GM10248 (cell line): ENCODE data around the gene SHISA5.
A peak's percentile ranks its signal among the peaks of the same experiment; 100 is the strongest.

Experiments used
- CTCF ChIA-PET: fragments of 300-600 bp; sonication (Branson Sonifier 250); formaldehyde crosslinking; extraction: SDS; loops from one replicate; lab custom pipeline; 2021; ENCODE audit warnings: antibody characterized with exemption; lab: Yijun Ruan, JAX
- POLR2A ChIA-PET: fragments of 350-650 bp; sonication (Branson Sonifier 250); formaldehyde crosslinking; extraction: SDS; loops from one replicate; lab custom pipeline; 2020; ENCODE audit warnings: antibody characterized with exemption; lab: Yijun Ruan, JAX
- DNase-seq: peaks from one replicate; pipeline ENCODE4 v3.0.0; 2012; ENCODE audit errors: extremely low spot score
- CTCF ChIP-seq: IDR thresholded peaks from 2 replicates; pipeline ENCODE4 v1.5.1; 2012; ENCODE audit warnings: mild to moderate bottlenecking, low read depth; ENCODE audit errors: extremely low read depth, missing control alignments, control extremely low read depth

Gene SHISA5

GRCh38 chr3:48467473-48468267 lies 36.3 kb downstream of the SHISA5 start:
- ChIA-PET CTCF (interaction anchor here (1.0 to 1.5 kb wide), 4 partner anchors 10 to 91 kb away, joined by 3 to 15 read pairs (median 5); no protein-coding TSS in a partner anchor), POLR2A (interaction anchor here (0.8 kb wide), 1 partner anchor 562 kb away, joined by 3 read pairs; the partner anchor contains the start of gene IMPDH2)
- DNase-seq, result no peak
- no peak for TF ChIP-seq CTCF

- no peak for TF ChIP-seq CTCF
- DNase-seq, result peak; percentile 18
- ChIA-PET CTCF (interaction anchor here (1.3 to 1.9 kb wide), 4 partner anchors 9 to 40 kb away, joined by 3 to 15 read pairs (median 6); no protein-coding TSS in a partner anchor), POLR2A (interaction anchor here (0.8 kb wide), 1 partner anchor 562 kb away, joined by 3 read pairs; the partner anchor contains the start of gene IMPDH2)
Observed at GRCh38 chr3:48467110-48467454, 36.9 kb downstream of the SHISA5 start.

DNA sequence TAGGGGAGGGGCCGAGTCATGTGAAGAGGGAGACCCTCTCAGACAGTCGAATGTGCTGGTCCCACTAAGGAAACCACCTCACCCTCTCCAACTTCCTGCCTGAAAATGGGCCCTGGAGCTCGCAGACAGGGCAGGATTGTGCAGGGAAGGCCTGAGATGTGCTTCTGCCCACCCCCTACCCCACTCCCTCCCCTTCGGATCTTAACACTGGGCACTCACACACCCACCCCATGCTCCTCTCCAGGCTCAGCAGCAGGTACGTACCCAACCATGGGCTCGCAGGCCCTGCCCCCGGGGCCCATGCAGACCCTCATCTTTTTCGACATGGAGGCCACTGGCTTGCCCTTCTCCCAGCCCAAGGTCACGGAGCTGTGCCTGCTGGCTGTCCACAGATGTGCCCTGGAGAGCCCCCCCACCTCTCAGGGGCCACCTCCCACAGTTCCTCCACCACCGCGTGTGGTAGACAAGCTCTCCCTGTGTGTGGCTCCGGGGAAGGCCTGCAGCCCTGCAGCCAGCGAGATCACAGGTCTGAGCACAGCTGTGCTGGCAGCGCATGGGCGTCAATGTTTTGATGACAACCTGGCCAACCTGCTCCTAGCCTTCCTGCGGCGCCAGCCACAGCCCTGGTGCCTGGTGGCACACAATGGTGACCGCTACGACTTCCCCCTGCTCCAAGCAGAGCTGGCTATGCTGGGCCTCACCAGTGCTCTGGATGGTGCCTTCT lies 37.4 kb downstream of the SHISA5 start:
- CTCF ChIA-PET, result interaction anchor here (0.7 to 1.9 kb wide), 7 partner anchors 8 to 83 kb away, joined by 3 to 15 read pairs (median 4); no protein-coding TSS in a partner anchor
- TF ChIP-seq CTCF, result no peak
- peak; percentile 36 for DNase-seq
- POLR2A ChIA-PET, result interaction anchor here (0.8 kb wide), 1 partner anchor 563 kb away, joined by 3 read pairs; the partner anchor contains the start of gene IMPDH2

DNA sequence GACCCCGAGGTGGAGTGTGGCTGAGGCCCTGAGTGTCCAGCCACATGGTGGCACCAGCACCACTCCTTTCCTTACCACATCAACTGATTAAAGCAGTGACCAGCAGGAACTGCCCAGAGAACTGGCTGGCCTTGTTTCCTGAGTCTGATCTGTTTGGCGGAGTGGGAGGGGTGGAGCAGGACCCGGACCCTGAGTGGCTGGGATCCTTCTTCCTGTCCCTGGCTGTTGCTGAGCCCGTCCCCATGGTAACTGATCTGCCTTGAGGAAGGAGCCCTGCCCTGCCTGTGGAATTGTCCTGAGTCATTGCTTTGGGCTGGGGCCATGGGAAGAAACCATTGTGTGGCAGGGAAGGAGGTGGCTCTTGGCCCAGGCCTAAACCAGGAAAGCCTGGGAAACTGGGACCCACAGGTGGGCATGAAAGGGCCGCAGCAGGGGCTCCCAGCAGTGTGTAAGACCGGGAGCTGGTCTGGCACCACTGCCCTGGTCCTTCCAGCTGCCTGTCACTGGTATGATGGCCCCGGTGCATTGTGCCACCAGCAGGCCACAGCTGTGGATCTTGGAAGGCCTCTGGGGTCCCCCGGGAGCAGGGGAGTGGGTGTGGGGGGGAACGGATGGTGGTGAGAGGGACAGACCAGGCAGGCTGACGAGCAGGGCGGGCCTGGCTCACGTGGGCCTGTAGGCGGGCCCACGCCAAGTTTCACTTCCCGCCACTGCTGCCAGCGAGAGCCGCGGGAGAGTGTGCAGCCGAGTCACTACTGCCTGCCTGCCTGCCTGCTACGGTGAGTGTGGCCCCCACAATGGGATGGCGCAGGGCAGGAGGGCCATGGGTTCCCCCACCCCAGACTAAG lies 38.2 kb downstream of the SHISA5 start:
- peak; percentile 92 for DNase-seq
- TF ChIP-seq CTCF, result peak; percentile 53
- CTCF ChIA-PET, result interaction anchor here (0.7 to 1.9 kb wide), 6 partner anchors 11 to 84 kb away, joined by 3 to 15 read pairs (median 5); no protein-coding TSS in a partner anchor
- POLR2A ChIA-PET, result no interaction called here

- TF ChIP-seq CTCF, result no peak
- DNase-seq, result no peak
- ChIA-PET POLR2A (no interaction called here), CTCF (interaction anchor here (1.3 to 4.5 kb wide), 6 partner anchors 10 to 83 kb away, joined by 3 to 17 read pairs (median 6); no protein-coding TSS in a partner anchor)
Observed at GRCh38 chr3:48465237-48465530, 38.8 kb downstream of the SHISA5 start.
